HL-60 (cell line): ENCODE results near the gene ZNF90.

Experiments used
- CTCF ChIP-seq: IDR thresholded peaks from one replicate; pipeline ENCODE4 v1.5.1; 2011; ENCODE audit warnings: low read length, control low read depth, inconsistent platforms; ENCODE audit not compliant: insufficient read depth
- GABPA ChIP-seq: IDR thresholded peaks from 2 replicates; pipeline ENCODE4 v1.6.1; 2012; ENCODE audit warnings: low read depth
- POLR2AphosphoS5 ChIP-seq: IDR thresholded peaks from 2 replicates; pipeline ENCODE4 v1.6.1; 2012; ENCODE audit warnings: low read depth
- REST ChIP-seq: IDR thresholded peaks from 2 replicates; pipeline ENCODE4 v1.6.1; 2012; ENCODE audit warnings: low read depth; ENCODE audit not compliant: insufficient replicate concordance
- SPI1 ChIP-seq: IDR thresholded peaks from 2 replicates; pipeline ENCODE4 v1.6.1; 2012; ENCODE audit warnings: low read depth, mild to moderate bottlenecking, borderline replicate concordance

GRCh38 chr19:20167020-20167644 is 89.3 kb downstream of the ZNF90 start, which contains the start of gene ZNF486:
- no peak for TF ChIP-seq CTCF
- TF ChIP-seq REST, result no peak
- TF ChIP-seq POLR2AphosphoS5, result no peak
- no peak for TF ChIP-seq GABPA
- no peak for TF ChIP-seq SPI1
